WTC11 (cell line): Measurements from ENCODE around the gene DRP2.

ENCODE experiments used
- ESRRA ChIP-seq: sonication (generic); formaldehyde crosslinking; IDR thresholded peaks from 2 replicates; pipeline ENCODE4 v1.8.1; 2022; ENCODE audit warnings: mild to moderate bottlenecking, missing genetic modification reagents, borderline replicate concordance
- HMGA2 ChIP-seq: fragments of 250-450 bp; sonication (Bioruptor Pico); IDR thresholded peaks from 2 replicates; pipeline ENCODE4 v1.4.0; 2021; ENCODE audit warnings: mild to moderate bottlenecking, moderate library complexity
- JUN ChIP-seq: sonication (generic); formaldehyde crosslinking; IDR thresholded peaks from 2 replicates; pipeline ENCODE4 v1.8.0; 2023; ENCODE audit warnings: mild to moderate bottlenecking, missing genetic modification reagents
- KAT7 ChIP-seq: sonication (generic); formaldehyde crosslinking; IDR thresholded peaks from 2 replicates; pipeline ENCODE4 v1.8.1; 2023; ENCODE audit warnings: missing genetic modification reagents, mild to moderate bottlenecking, borderline replicate concordance
- NFE2L1 ChIP-seq: sonication (generic); formaldehyde crosslinking; IDR thresholded peaks from 2 replicates; pipeline ENCODE4 v1.8.1; 2023; ENCODE audit warnings: missing genetic modification reagents
- PRRX2 ChIP-seq: fragments of 250-450 bp; sonication (Bioruptor Pico); IDR thresholded peaks from 2 replicates; pipeline ENCODE4 v1.8.0; 2021; ENCODE audit warnings: mild to moderate bottlenecking
- RELA ChIP-seq: sonication (generic); formaldehyde crosslinking; IDR thresholded peaks from 2 replicates; pipeline ENCODE4 v1.8.1; 2022; ENCODE audit warnings: missing genetic modification reagents, mild to moderate bottlenecking, borderline replicate concordance
- TEAD4 ChIP-seq: sonication (generic); formaldehyde crosslinking; IDR thresholded peaks from 2 replicates; pipeline ENCODE4 v1.8.0; 2022; ENCODE audit warnings: mild to moderate bottlenecking, missing genetic modification reagents
- ZNF263 ChIP-seq: sonication (generic); formaldehyde crosslinking; IDR thresholded peaks from 2 replicates; pipeline ENCODE4 v1.8.1; 2022; ENCODE audit warnings: low read depth, mild to moderate bottlenecking, moderate library complexity, missing genetic modification reagents
- TF ChIP-seq, protein P1 (sequence below): fragments of 200-600 bp; IDR thresholded peaks from 2 replicates; pipeline ENCODE4 v1.8.0; 2022; ENCODE audit warnings: antibody characterized with exemption
- TF ChIP-seq, protein P2 (sequence below): sonication (generic); formaldehyde crosslinking; conservative IDR thresholded peaks from 2 replicates; pipeline ENCODE4 v1.8.1; 2022; ENCODE audit warnings: mild to moderate bottlenecking, missing genetic modification reagents
- TF ChIP-seq, protein P3 (sequence below): sonication (generic); formaldehyde crosslinking; IDR thresholded peaks from 2 replicates; pipeline ENCODE4 v1.8.1; 2022; ENCODE audit warnings: mild to moderate bottlenecking, moderate library complexity, missing genetic modification reagents
- TF ChIP-seq, protein P4 (sequence below): sonication (generic); formaldehyde crosslinking; IDR thresholded peaks from 2 replicates; pipeline ENCODE4 v1.8.0; 2022; ENCODE audit warnings: mild to moderate bottlenecking, missing genetic modification reagents

DNA sequence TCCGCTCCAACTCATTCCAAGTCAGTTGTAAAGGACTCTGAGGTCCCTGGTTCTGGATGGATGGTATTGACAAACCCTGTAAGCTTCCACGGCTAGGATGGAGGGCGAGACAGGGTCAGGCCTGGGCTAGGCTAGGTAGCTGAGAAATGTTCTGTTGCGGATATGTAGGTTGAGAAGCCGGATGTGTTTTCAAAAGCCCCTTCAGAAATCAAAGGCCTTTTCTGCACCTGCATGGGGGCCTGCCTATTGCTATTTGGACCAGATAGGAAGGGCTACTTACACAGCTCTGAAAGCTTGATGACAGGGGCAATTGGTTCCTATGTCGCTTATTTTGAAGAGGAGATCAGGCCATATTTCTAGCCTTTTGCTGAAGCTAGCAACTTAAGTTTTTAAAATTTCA lies 1.9 kb upstream of the DRP2 start:
- TF ChIP-seq, protein P1, sequence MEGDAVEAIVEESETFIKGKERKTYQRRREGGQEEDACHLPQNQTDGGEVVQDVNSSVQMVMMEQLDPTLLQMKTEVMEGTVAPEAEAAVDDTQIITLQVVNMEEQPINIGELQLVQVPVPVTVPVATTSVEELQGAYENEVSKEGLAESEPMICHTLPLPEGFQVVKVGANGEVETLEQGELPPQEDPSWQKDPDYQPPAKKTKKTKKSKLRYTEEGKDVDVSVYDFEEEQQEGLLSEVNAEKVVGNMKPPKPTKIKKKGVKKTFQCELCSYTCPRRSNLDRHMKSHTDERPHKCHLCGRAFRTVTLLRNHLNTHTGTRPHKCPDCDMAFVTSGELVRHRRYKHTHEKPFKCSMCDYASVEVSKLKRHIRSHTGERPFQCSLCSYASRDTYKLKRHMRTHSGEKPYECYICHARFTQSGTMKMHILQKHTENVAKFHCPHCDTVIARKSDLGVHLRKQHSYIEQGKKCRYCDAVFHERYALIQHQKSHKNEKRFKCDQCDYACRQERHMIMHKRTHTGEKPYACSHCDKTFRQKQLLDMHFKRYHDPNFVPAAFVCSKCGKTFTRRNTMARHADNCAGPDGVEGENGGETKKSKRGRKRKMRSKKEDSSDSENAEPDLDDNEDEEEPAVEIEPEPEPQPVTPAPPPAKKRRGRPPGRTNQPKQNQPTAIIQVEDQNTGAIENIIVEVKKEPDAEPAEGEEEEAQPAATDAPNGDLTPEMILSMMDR: no peak
- TF ChIP-seq JUN: no peak
- TF ChIP-seq, protein P2, sequence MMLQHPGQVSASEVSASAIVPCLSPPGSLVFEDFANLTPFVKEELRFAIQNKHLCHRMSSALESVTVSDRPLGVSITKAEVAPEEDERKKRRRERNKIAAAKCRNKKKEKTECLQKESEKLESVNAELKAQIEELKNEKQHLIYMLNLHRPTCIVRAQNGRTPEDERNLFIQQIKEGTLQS (CRISPR knock-in tag): no peak
- no peak for TF ChIP-seq HMGA2 (CRISPR knock-in tag)
- TF ChIP-seq ESRRA: no peak
- TF ChIP-seq KAT7: no peak
- TF ChIP-seq NFE2L1 (CRISPR knock-in tag): no peak
- TF ChIP-seq, protein P3, sequence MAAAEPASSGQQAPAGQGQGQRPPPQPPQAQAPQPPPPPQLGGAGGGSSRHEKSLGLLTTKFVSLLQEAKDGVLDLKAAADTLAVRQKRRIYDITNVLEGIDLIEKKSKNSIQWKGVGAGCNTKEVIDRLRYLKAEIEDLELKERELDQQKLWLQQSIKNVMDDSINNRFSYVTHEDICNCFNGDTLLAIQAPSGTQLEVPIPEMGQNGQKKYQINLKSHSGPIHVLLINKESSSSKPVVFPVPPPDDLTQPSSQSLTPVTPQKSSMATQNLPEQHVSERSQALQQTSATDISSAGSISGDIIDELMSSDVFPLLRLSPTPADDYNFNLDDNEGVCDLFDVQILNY: no peak
- TF ChIP-seq RELA (CRISPR knock-in tag): no peak
- no peak for TF ChIP-seq TEAD4
- TF ChIP-seq, protein P4, sequence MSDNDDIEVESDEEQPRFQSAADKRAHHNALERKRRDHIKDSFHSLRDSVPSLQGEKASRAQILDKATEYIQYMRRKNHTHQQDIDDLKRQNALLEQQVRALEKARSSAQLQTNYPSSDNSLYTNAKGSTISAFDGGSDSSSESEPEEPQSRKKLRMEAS (CRISPR knock-in tag): no peak
- TF ChIP-seq ZNF263 (CRISPR knock-in tag): no peak
- TF ChIP-seq PRRX2 (CRISPR knock-in tag): no peak
